ENCODE data around the gene IFNA21.
"Not testable (repeated sequence)": the region's sequence is repeated elsewhere in the genome, so short reads cannot be mapped to it uniquely, and the experiment has no call there.

The IFNA21 gene

GRCh38 chr9:21182810-21183736, 16.6 kb upstream of the IFNA21 start:
- not testable (repeated sequence) for H3K9ac ChIP-seq (ENCODE audit: low read depth in 1 of 2, low read length in 2 of 2); H3K9me3 ChIP-seq (ENCODE audit: control insufficient read depth in 1 of 2, low read length in 2 of 2); H3K4me1 ChIP-seq (ENCODE audit: control insufficient read depth in 1 of 2, insufficient read depth in 2 of 2, low read length in 2 of 2); H3K36me3 ChIP-seq (ENCODE audit: control insufficient read depth in 1 of 2, insufficient read depth in 2 of 2, low read length in 2 of 2); H3K27ac ChIP-seq (ENCODE audit: low read depth, low read length); H3K27me3 ChIP-seq (ENCODE audit: control insufficient read depth in 1 of 2, insufficient read depth in 2 of 2, low read length in 2 of 2); H3K4me3 ChIP-seq (ENCODE audit: low read depth in 1 of 2, low read length in 2 of 2)

GRCh38 chr9:21174671-21175070, 8.2 kb upstream of the IFNA21 start:
- Histone ChIP-seq H3K36me3 (ENCODE audit: control insufficient read depth in 1 of 2, insufficient read depth in 2 of 2, low read length in 2 of 2) (no peaks in the 10 kb centered on the region), H3K4me3 (ENCODE audit: low read depth in 1 of 2, low read length in 2 of 2) (no peak overlapping the region), H3K27ac (ENCODE audit: low read depth, low read length) (no peak overlapping the region), H3K4me1 (ENCODE audit: control insufficient read depth in 1 of 2, insufficient read depth in 2 of 2, low read length in 2 of 2) (no peaks in the 10 kb centered on the region), H3K9me3 (ENCODE audit: control insufficient read depth in 1 of 2, low read length in 2 of 2) (no peaks in the 10 kb centered on the region), H3K27me3 (ENCODE audit: control insufficient read depth in 1 of 2, insufficient read depth in 2 of 2, low read length in 2 of 2) (no peaks in the 10 kb centered on the region), H3K9ac (ENCODE audit: low read depth in 1 of 2, low read length in 2 of 2) (no peak overlapping the region)

- no peak overlapping the region for H3K4me3 ChIP-seq (ENCODE audit: low read depth in 1 of 2, low read length in 2 of 2)
- no peak overlapping the region for H3K27ac ChIP-seq (ENCODE audit: low read depth, low read length)
- no peak overlapping the region for H3K9ac ChIP-seq (ENCODE audit: low read depth in 1 of 2, low read length in 2 of 2)
- no peaks in the 10 kb centered on the region for H3K9me3 ChIP-seq (ENCODE audit: control insufficient read depth in 1 of 2, low read length in 2 of 2)
- no peaks in the 10 kb centered on the region for H3K4me1 ChIP-seq (ENCODE audit: control insufficient read depth in 1 of 2, insufficient read depth in 2 of 2, low read length in 2 of 2)
- no peaks in the 10 kb centered on the region for H3K27me3 ChIP-seq (ENCODE audit: control insufficient read depth in 1 of 2, insufficient read depth in 2 of 2, low read length in 2 of 2)
- H3K36me3 ChIP-seq (ENCODE audit: control insufficient read depth in 1 of 2, insufficient read depth in 2 of 2, low read length in 2 of 2): no peaks in the 10 kb centered on the region
Measured at GRCh38 chr9:21172156-21172555, 5.7 kb upstream of the IFNA21 start.

GRCh38 chr9:21171351-21171750, 4.9 kb upstream of the IFNA21 start:
- Histone ChIP-seq H3K4me3 (ENCODE audit: low read depth in 1 of 2, low read length in 2 of 2) (no peak overlapping the region), H3K9ac (ENCODE audit: low read depth in 1 of 2, low read length in 2 of 2) (no peak overlapping the region), H3K4me1 (ENCODE audit: control insufficient read depth in 1 of 2, insufficient read depth in 2 of 2, low read length in 2 of 2) (no peaks in the 10 kb centered on the region), H3K36me3 (ENCODE audit: control insufficient read depth in 1 of 2, insufficient read depth in 2 of 2, low read length in 2 of 2) (no peaks in the 10 kb centered on the region), H3K27me3 (ENCODE audit: control insufficient read depth in 1 of 2, insufficient read depth in 2 of 2, low read length in 2 of 2) (no peaks in the 10 kb centered on the region), H3K27ac (ENCODE audit: low read depth, low read length) (no peak overlapping the region), H3K9me3 (ENCODE audit: control insufficient read depth in 1 of 2, low read length in 2 of 2) (no peaks in the 10 kb centered on the region)

GRCh38 chr9:21165516-21165915, 944 bp downstream of the IFNA21 start:
- H3K4me1 ChIP-seq (ENCODE audit: control insufficient read depth in 1 of 2, insufficient read depth in 2 of 2, low read length in 2 of 2): no peaks in the 10 kb centered on the region
- H3K36me3 ChIP-seq (ENCODE audit: control insufficient read depth in 1 of 2, insufficient read depth in 2 of 2, low read length in 2 of 2): no peaks in the 10 kb centered on the region
- H3K9me3 ChIP-seq (ENCODE audit: control insufficient read depth in 1 of 2, low read length in 2 of 2): no peaks in the 10 kb centered on the region
- H3K27ac ChIP-seq (ENCODE audit: low read depth, low read length): no peak overlapping the region
- H3K27me3 ChIP-seq (ENCODE audit: control insufficient read depth in 1 of 2, insufficient read depth in 2 of 2, low read length in 2 of 2): no peaks in the 10 kb centered on the region
- H3K4me3 ChIP-seq (ENCODE audit: low read depth in 1 of 2, low read length in 2 of 2): no peak overlapping the region
- no peak overlapping the region for H3K9ac ChIP-seq (ENCODE audit: low read depth in 1 of 2, low read length in 2 of 2)

GRCh38 chr9:21160178-21160577, 6.3 kb downstream of the IFNA21 start:
- Histone ChIP-seq H3K27ac (ENCODE audit: low read depth, low read length) (no peak overlapping the region), H3K27me3 (ENCODE audit: control insufficient read depth in 1 of 2, insufficient read depth in 2 of 2, low read length in 2 of 2) (no peaks in the 10 kb centered on the region), H3K4me3 (ENCODE audit: low read depth in 1 of 2, low read length in 2 of 2) (no peak overlapping the region), H3K9ac (ENCODE audit: low read depth in 1 of 2, low read length in 2 of 2) (no peak overlapping the region), H3K9me3 (ENCODE audit: control insufficient read depth in 1 of 2, low read length in 2 of 2) (no peaks in the 10 kb centered on the region), H3K4me1 (ENCODE audit: control insufficient read depth in 1 of 2, insufficient read depth in 2 of 2, low read length in 2 of 2) (no peaks in the 10 kb centered on the region), H3K36me3 (ENCODE audit: control insufficient read depth in 1 of 2, insufficient read depth in 2 of 2, low read length in 2 of 2) (no peaks in the 10 kb centered on the region)

- no peak overlapping the region for H3K4me3 ChIP-seq (ENCODE audit: low read depth in 1 of 2, low read length in 2 of 2)
- H3K9ac ChIP-seq (ENCODE audit: low read depth in 1 of 2, low read length in 2 of 2): no peak overlapping the region
- no peak overlapping the region for H3K27ac ChIP-seq (ENCODE audit: low read depth, low read length)
- no peaks in the 10 kb centered on the region for H3K36me3 ChIP-seq (ENCODE audit: control insufficient read depth in 1 of 2, insufficient read depth in 2 of 2, low read length in 2 of 2)
- no peaks in the 10 kb centered on the region for H3K27me3 ChIP-seq (ENCODE audit: control insufficient read depth in 1 of 2, insufficient read depth in 2 of 2, low read length in 2 of 2)
- peaks cover 0 to 4% of the 10 kb centered on the region in 2 donors for H3K4me1 ChIP-seq (ENCODE audit: control insufficient read depth in 1 of 2, insufficient read depth in 2 of 2, low read length in 2 of 2)
- no peaks in the 10 kb centered on the region for H3K9me3 ChIP-seq (ENCODE audit: control insufficient read depth in 1 of 2, low read length in 2 of 2)
Measured at GRCh38 chr9:21155501-21155900, 11.0 kb downstream of the IFNA21 start.

GRCh38 chr9:21154018-21154608, 12.3 kb downstream of the IFNA21 start:
- H3K9me3 ChIP-seq (ENCODE audit: control insufficient read depth in 1 of 2, low read length in 2 of 2): no peaks in the 10 kb centered on the region
- no peak overlapping the region for H3K27ac ChIP-seq (ENCODE audit: low read depth, low read length)

GRCh38 chr9:21153336-21154017, 13.0 kb downstream of the IFNA21 start:
- Histone ChIP-seq H3K9me3 (ENCODE audit: control insufficient read depth in 1 of 2, low read length in 2 of 2) (no peaks in the 10 kb centered on the region), H3K36me3 (ENCODE audit: control insufficient read depth in 1 of 2, insufficient read depth in 2 of 2, low read length in 2 of 2) (no peaks in the 10 kb centered on the region), H3K27ac (ENCODE audit: low read depth, low read length) (no peak overlapping the region), H3K4me3 (ENCODE audit: low read depth in 1 of 2, low read length in 2 of 2) (no peak overlapping the region), H3K4me1 (ENCODE audit: control insufficient read depth in 1 of 2, insufficient read depth in 2 of 2, low read length in 2 of 2) (peaks cover 0 to 4% of the 10 kb centered on the region in 2 donors), H3K9ac (ENCODE audit: low read depth in 1 of 2, low read length in 2 of 2) (no peak overlapping the region), H3K27me3 (ENCODE audit: control insufficient read depth in 1 of 2, insufficient read depth in 2 of 2, low read length in 2 of 2) (no peaks in the 10 kb centered on the region)

More at GRCh38 chr9:21154018-21154608, 12.3 kb downstream of the IFNA21 start:
- H3K36me3 ChIP-seq (ENCODE audit: control insufficient read depth in 1 of 2, insufficient read depth in 2 of 2, low read length in 2 of 2): no peaks in the 10 kb centered on the region
- no peak overlapping the region for H3K4me3 ChIP-seq (ENCODE audit: low read depth in 1 of 2, low read length in 2 of 2)
- H3K4me1 ChIP-seq (ENCODE audit: control insufficient read depth in 1 of 2, insufficient read depth in 2 of 2, low read length in 2 of 2): peaks cover 0 to 4% of the 10 kb centered on the region in 2 donors
- H3K27me3 ChIP-seq (ENCODE audit: control insufficient read depth in 1 of 2, insufficient read depth in 2 of 2, low read length in 2 of 2): no peaks in the 10 kb centered on the region
- no peak overlapping the region for H3K9ac ChIP-seq (ENCODE audit: low read depth in 1 of 2, low read length in 2 of 2)

- no peaks in the 10 kb centered on the region for H3K9me3 ChIP-seq (ENCODE audit: control insufficient read depth in 1 of 2, low read length in 2 of 2)
- H3K9ac ChIP-seq (ENCODE audit: low read depth in 1 of 2, low read length in 2 of 2): no peak overlapping the region
- H3K27ac ChIP-seq (ENCODE audit: low read depth, low read length): no peak overlapping the region
- no peaks in the 10 kb centered on the region for H3K36me3 ChIP-seq (ENCODE audit: control insufficient read depth in 1 of 2, insufficient read depth in 2 of 2, low read length in 2 of 2)
- H3K27me3 ChIP-seq (ENCODE audit: control insufficient read depth in 1 of 2, insufficient read depth in 2 of 2, low read length in 2 of 2): no peaks in the 10 kb centered on the region
- peaks cover 0 to 3% of the 10 kb centered on the region in 2 donors for H3K4me1 ChIP-seq (ENCODE audit: control insufficient read depth in 1 of 2, insufficient read depth in 2 of 2, low read length in 2 of 2)
- H3K4me3 ChIP-seq (ENCODE audit: low read depth in 1 of 2, low read length in 2 of 2): no peak overlapping the region
Measured at GRCh38 chr9:21144603-21145002, 21.9 kb downstream of the IFNA21 start.

Data from duodenal mucosa (tissue), 2 donors.